GM12801 (cell line): ENCODE results near the gene CACNG4.

Experiments
- CTCF ChIP-seq: IDR thresholded peaks from one replicate; pipeline ENCODE4 v1.5.1; 2011; ENCODE audit warnings: control low read depth; ENCODE audit not compliant: insufficient read length; ENCODE audit errors: extremely low read depth

The CACNG4 gene

DNA sequence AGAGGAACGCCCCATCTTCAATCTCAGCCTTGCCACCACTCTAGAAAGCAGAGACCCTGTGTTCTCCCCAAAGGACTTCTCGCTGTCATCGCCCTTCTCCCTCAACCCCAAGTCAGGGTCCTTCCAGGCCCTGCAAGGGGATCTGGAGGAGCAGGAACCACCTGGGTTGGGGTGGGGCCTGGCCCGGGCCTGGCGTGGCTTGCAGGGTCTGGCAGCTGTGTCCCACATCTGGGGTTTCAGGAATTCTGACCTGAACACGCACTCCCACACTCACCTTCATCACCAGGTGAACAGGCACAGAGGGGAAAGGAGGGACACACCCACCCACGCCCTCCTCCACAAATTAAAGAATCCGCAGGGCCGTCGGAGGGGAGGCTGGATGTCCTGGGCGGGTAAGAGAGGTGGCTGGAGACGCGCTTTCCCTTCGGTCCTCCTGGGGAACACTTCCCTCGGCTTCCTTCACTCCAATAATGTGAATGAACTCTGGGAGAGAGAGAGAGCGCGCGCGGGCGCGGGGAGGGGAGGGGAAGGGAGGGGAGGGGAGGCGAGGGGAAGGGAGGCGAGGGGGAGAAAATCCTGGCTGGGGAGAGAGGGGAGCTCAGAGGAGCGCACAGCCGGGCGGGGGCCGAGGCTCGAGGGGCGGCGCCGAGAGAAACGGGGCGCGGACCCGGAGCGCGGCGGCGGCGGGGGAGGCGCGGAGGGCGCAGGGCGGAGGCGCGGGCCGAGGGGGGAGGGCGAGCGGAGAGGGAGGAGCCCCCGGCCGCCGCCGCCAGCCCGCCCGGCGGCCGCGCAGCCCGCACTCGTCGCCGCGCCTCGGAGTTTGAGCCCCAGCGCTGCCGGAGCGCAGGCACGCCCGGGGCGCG is at the start of gene CACNG4:
Gene CACNG4 (plus strand): TSS at position 799 of the 863 bp plus-strand sequence. CDS start 205 bp downstream, outside the sequence.
- TF ChIP-seq CTCF, result no peak

- TF ChIP-seq CTCF, result no peak
These were observed 49.3 kb upstream of the CACNG4 start for GRCh38 chr17:66915204-66915611.

DNA sequence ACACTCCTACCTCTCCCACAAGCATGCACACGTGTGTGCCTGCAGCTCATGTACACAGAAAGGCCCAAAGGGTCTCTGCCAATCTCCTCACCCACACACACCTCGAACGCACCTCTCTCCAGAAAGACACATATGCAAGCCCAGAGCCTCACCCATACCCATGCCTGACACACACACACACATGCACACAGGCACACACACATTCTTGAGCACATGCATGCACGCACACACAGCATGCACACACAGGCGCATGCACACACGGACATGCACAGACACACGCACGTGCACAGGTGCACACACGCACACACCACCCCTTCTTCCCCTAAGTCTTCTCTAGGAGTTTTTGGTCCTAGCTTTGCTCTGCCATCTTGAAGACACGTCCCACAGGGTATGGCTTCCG is 48.7 kb upstream of the CACNG4 start:
- TF ChIP-seq CTCF, result no peak

DNA sequence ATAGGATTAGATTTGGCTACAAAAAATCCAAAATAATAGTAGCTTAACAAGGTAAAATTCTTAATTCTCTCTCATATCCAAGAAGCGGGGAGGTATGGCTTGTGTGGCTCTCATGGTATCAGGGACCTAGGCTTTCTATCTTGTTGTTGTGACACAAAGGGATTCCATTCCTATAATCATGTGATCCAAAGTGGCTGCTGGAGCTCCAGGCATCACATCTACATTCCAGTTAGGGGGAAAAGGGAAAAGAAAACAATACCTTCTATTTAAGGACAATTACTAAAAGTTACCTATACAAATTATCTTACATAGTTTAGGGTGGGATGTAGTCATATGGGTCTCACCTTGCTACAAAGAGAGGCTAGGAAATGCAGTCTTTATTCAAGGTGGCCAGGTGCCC is 47.6 kb upstream of the CACNG4 start:
- TF ChIP-seq CTCF, result no peak

GRCh38 chr17:66918896-66919295 is 45.6 kb upstream of the CACNG4 start:
- TF ChIP-seq CTCF, result no peak

GRCh38 chr17:66920435-66920834 is 44.1 kb upstream of the CACNG4 start:
- TF ChIP-seq CTCF, result no peak

GRCh38 chr17:66920950-66921349 is 43.6 kb upstream of the CACNG4 start:
- TF ChIP-seq CTCF, result no peak
